Mucosa of rectum (tissue), 2 donors: Measurements from ENCODE around the gene MYLK.
"Not testable (repeated sequence)": the region's sequence is repeated elsewhere in the genome, so short reads cannot be mapped to it uniquely, and the experiment has no call there.

ENCODE experiments used
- H3K27ac ChIP-seq, 2 donors: one replicate each; pipeline ENCODE4 v1.7.0; 2013; ENCODE audit warnings: inconsistent platforms in 2 of 2, low read depth in 2 of 2, low read length in 2 of 2
- H3K27me3 ChIP-seq, 2 donors: one replicate each; pipeline ENCODE4 v1.7.0; 2013; ENCODE audit warnings: low read length in 2 of 2; ENCODE audit not compliant: control insufficient read depth in 2 of 2, insufficient read depth in 2 of 2
- H3K36me3 ChIP-seq, 2 donors: one replicate each; pipeline ENCODE4 v1.7.0; 2013; ENCODE audit warnings: low read length in 2 of 2; ENCODE audit not compliant: control insufficient read depth in 2 of 2, insufficient read depth in 2 of 2
- H3K4me1 ChIP-seq, 2 donors: one replicate each; pipeline ENCODE4 v1.7.0; 2013; ENCODE audit warnings: low read length in 2 of 2, mild to moderate bottlenecking in 1 of 2; ENCODE audit not compliant: control insufficient read depth in 2 of 2, insufficient read depth in 2 of 2
- H3K4me3 ChIP-seq, 2 donors: one replicate each; pipeline ENCODE4 v1.7.0; 2013; ENCODE audit warnings: low read length in 2 of 2
- H3K9ac ChIP-seq, 2 donors: one replicate each; pipeline ENCODE4 v1.7.0; 2013; ENCODE audit warnings: low read length in 2 of 2, low read depth in 1 of 2, mild to moderate bottlenecking in 1 of 2
- H3K9me3 ChIP-seq, 2 donors: one replicate each; pipeline ENCODE4 v1.7.0; 2013; ENCODE audit warnings: low read length in 2 of 2; ENCODE audit not compliant: control insufficient read depth in 2 of 2
- donor health status: healthy.
- donor health status: Normal muscosa, but diverticular disease.

MYLK gene

DNA sequence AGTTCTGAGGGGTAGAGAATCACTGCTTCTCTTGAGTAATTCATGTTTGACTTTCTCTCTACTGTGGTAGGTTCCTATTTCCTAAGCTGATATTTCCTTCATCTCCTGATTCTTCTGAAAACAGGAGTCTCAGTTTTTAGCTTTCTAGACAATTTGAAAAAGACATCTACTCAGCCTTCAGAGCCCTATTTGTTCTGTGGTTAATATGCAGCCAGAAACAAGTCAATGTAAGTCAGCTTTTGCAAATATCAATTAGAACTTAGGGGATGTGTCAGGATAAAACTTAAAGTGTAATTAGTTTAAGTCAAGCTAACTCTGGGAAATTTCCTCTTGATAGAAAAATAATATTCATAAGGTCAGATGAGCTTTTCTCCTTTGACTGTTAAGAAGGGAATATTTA is 277.6 kb downstream of the MYLK start:
- no peaks in the 10 kb centered on the region for H3K27me3 ChIP-seq
- no peak overlapping the region for H3K4me3 ChIP-seq
- H3K9ac ChIP-seq, result no peak overlapping the region
- peaks cover 0 to 5% of the 10 kb centered on the region in 2 donors for H3K36me3 ChIP-seq
- no peaks in the 10 kb centered on the region for H3K9me3 ChIP-seq
- no peak overlapping the region for H3K27ac ChIP-seq
- H3K4me1 ChIP-seq, result peaks cover 0 to 5% of the 10 kb centered on the region in 2 donors

DNA sequence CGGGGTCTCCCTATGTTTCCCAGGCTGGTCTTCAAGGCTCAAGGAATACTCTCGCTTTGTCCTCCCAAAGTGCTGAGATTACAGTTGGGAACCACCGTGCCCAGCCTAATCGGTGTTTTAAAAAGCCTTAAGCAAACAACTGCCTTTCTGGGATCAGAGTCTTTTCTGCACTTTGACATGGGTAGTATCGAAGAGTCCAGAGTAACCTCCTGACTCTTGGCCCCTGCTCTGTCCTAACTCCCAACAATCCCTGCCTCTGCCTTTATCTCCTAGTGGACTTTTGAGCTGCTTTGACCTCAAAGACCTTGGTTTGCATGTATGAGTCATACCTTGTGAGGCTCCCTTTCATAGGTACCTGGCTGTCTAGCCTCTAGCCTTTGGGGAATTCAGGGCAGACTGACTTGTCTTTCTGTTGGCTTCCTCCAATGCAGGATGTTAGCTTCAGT is 278.3 kb downstream of the MYLK start:
- H3K4me1 ChIP-seq, result peaks cover 0 to 5% of the 10 kb centered on the region in 2 donors
- H3K9me3 ChIP-seq, result no peaks in the 10 kb centered on the region
- H3K4me3 ChIP-seq, result no peak overlapping the region
- H3K9ac ChIP-seq, result no peak overlapping the region
- no peaks in the 10 kb centered on the region for H3K36me3 ChIP-seq
- no peak overlapping the region for H3K27ac ChIP-seq
- H3K27me3 ChIP-seq, result no peaks in the 10 kb centered on the region

DNA sequence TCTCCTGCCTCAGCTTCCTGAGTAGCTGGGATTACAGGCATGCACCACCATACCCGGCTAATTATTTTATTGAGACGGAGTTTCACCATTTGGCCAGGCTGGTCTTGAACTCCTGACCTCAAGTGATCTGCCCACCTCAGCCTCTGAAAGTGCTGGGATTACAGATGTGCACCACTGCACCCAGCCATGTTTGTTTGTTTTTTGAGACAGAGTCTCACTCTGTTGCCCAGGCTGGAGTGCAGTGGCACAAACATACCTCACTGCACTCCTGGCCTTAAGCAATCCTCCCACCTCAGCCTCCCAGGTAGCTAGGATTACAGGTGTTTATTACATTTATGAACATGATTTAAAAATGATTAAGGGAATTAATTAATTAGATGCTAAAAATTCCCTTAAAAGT is 281.0 kb downstream of the MYLK start:
- not testable (repeated sequence) for H3K9ac ChIP-seq, H3K27me3 ChIP-seq, H3K36me3 ChIP-seq, H3K9me3 ChIP-seq, H3K4me1 ChIP-seq, H3K27ac ChIP-seq, H3K4me3 ChIP-seq

DNA sequence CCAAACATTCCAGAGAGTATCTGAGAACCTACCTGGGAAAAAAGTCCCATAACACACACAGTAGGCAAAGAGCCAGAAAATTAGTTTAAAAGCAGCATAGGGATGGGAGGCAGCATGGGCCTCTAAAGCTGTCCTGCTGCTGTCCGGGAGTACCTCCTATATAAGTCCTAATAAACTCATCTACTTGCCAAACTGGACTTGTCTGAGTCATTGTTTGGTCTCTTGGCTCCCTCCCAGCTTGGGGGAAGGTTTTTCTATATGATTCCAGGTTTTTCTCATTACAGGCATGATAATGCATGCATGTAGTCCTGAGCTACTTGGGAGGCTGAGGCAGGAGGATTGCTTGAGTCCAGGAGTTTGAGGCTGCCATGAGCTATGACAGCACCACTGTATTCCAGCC is 281.8 kb downstream of the MYLK start:
- H3K4me3 ChIP-seq, result no peak overlapping the region
- no peaks in the 10 kb centered on the region for H3K36me3 ChIP-seq
- peaks cover 0 to 5% of the 10 kb centered on the region in 2 donors for H3K4me1 ChIP-seq
- no peak overlapping the region for H3K9ac ChIP-seq
- H3K9me3 ChIP-seq, result no peaks in the 10 kb centered on the region
- H3K27ac ChIP-seq, result no peak overlapping the region
- H3K27me3 ChIP-seq, result no peaks in the 10 kb centered on the region

DNA sequence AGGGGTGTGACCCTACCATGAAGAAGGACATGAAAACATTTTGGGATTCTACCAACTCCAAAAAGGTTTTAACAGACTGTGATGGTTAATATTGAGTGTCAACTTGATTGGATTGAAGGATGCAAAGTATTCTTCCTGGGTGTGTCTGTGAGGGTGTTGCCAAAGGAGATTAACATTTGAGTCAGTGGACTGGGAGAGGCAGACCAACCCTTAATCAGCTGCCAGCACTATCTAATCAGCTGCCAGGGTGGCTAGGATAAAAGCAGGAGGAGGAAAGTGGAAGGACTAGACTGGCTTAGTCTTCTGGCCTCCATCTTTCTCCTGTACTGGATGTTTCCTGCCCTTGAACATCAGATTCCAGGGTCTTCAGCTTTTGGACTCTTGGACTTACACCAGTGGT is 283.3 kb downstream of the MYLK start:
- H3K9ac ChIP-seq, H3K4me1 ChIP-seq, H3K27me3 ChIP-seq, H3K4me3 ChIP-seq, H3K27ac ChIP-seq, H3K36me3 ChIP-seq, H3K9me3 ChIP-seq: not testable (repeated sequence)

DNA sequence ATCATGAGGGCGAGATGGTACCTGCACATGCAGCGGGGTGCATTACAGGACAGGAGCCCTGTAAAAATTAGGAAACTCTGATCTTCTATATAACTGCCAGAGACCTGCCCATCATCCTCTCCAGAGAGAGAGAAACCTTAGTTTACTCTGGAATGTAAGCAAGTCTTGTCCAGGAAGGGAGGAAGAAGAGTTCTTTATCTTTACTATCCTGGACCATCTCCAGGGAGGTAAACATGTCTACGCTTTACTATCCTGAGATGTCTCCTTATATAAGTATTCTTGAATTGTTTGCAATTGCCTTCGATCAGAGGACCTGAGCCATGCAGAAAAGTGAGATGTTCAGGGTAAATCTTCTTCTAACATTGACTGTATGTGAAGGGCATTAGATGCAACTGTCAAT is 286.6 kb downstream of the MYLK start:
- Histone ChIP-seq H3K4me3 (no peak overlapping the region), H3K36me3 (no peaks in the 10 kb centered on the region), H3K27ac (no peak overlapping the region)

DNA sequence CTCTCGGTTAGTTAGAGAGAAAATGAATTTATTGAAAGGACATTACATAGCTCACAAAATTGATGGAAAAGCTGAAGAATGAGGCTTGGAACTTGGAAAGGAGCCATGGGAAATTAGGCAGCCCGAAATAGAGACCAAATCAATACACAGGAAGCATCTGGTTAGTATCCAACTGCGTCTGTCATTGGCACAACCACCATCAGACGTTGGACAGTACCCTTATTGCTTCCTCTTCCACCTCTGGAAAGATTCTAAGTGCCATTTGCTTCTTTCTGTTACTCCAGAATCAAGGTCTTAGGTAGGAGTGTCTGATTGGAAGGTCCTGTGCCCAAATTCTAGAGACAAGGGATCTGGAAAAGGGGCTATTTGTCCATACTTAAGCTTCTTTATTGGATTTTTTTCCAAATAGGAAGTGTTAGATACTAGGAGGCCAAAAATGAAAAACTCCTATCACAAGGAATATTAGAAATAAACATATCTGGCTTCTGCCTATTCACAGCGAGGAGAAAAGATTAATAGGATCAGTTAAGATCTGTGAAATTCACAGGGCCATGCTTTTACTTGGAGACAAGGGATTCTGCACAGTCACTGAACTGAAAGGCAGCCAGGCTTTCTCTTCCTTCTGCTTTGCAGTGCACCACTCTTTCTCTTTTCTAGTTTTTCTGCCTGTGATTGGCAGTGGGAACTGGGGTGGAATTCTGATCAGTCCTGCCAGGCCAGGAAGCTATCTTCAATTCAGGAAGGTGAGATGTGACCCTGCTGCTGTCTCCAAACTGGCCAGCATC is 288.5 kb downstream of the MYLK start:
- no peak overlapping the region for H3K27ac ChIP-seq
- no peaks in the 10 kb centered on the region for H3K4me1 ChIP-seq
- H3K36me3 ChIP-seq, result peaks cover 0 to 3% of the 10 kb centered on the region in 2 donors
- no peak overlapping the region for H3K4me3 ChIP-seq
- no peak overlapping the region for H3K9ac ChIP-seq
- no peaks in the 10 kb centered on the region for H3K27me3 ChIP-seq
- peaks cover 0 to 3% of the 10 kb centered on the region in 2 donors for H3K9me3 ChIP-seq

More for the DNA sequence above, 286.6 kb downstream of the MYLK start:
- H3K27me3 ChIP-seq, result no peaks in the 10 kb centered on the region
- no peaks in the 10 kb centered on the region for H3K9me3 ChIP-seq
- no peak overlapping the region for H3K9ac ChIP-seq
- peaks cover 0 to 3% of the 10 kb centered on the region in 2 donors for H3K4me1 ChIP-seq

DNA sequence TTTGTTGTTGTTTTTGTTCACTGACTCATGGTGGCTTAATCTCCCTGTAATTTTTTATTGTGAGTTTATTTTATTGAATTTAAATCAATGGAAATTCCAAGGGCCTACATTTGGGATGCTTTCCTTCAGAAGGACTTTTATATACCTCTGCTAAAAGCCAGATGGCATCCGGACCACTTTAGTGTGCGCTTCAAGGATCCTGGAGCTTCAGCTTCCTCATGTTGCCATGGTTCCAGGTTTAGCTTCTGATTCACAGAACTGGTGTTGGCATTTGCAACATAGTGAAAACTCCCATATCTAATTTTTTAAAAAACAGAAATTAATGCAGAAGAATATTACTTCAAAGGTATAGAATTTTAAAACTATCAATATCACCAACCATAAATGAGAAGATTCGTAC is 290.8 kb downstream of the MYLK start:
- no peaks in the 10 kb centered on the region for H3K4me1 ChIP-seq
- no peak overlapping the region for H3K9ac ChIP-seq
- peaks cover 0 to 6% of the 10 kb centered on the region in 2 donors for H3K36me3 ChIP-seq
- H3K9me3 ChIP-seq, result peaks cover 0 to 5% of the 10 kb centered on the region in 2 donors
- H3K27me3 ChIP-seq, result no peaks in the 10 kb centered on the region
- no peak overlapping the region for H3K4me3 ChIP-seq
- H3K27ac ChIP-seq, result no peak overlapping the region

DNA sequence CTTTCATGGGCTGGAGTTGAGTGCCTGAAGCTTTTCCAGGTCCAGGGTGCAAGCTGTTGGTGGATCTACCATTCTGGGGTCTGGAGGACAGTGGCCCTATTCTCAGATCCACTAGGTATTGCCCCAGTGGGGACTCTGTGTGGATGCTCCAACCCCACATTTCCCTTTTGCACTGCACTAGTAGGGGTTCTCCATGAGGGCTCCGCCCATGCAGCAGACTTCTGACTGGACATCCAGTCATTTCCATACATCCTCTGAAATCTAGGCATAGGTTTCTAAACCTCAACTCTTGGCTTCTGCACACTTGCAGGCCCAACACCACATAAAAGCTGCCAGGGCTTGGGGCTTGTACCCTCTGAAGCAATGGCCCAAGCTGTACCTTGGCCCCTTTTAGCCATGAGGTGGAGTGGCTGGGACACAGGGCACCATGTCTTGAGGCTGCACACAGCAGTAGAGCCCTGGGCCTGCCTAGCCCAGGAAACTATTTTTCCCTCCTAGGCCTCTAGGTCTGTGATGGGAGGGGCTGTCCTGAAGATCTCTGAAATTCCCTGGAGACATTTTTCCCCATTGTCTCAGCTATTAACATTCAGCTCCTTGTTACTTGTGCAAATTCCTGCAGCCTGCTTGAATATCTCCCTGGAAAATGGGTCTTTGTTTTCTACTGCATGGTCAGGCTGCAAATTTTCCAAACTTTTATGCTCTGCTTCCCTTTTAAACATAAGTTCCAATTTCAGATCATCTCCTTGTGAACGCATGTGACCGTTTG is 293.3 kb downstream of the MYLK start:
- H3K27ac ChIP-seq, result no peak overlapping the region
- H3K9ac ChIP-seq, result no peak overlapping the region
- H3K9me3 ChIP-seq, result peaks cover 0 to 5% of the 10 kb centered on the region in 2 donors

DNA sequence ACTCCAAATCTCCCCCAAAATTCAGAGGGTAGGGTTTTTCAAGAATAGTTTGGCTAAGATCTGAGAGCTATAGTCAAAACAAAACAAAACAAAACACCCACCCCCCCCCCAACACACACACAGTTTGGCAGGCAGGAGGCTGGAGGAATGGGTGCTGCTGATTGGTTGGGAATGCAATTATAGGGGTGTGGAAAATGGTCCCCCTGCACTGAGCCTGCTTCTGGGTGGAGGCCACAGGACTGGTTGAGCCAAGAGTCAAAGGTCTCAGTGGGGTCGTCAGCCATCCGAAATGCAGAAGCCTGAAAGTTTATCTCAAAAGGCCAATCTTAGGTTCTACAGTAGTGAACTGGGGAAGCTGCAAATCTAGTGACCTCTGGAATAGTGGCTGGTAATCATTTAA is 296.7 kb downstream of the MYLK start:
- H3K4me3 ChIP-seq, result no peak overlapping the region
- H3K27me3 ChIP-seq, result no peaks in the 10 kb centered on the region
- H3K9ac ChIP-seq, result no peak overlapping the region
- peaks cover 6 to 9% of the 10 kb centered on the region in 2 donors for H3K4me1 ChIP-seq
- H3K9me3 ChIP-seq, result peaks cover 0 to 5% of the 10 kb centered on the region in 2 donors
- H3K36me3 ChIP-seq, result peaks cover 0 to 6% of the 10 kb centered on the region in 2 donors
- no peak overlapping the region for H3K27ac ChIP-seq

More for the DNA sequence above, 293.3 kb downstream of the MYLK start:
- Histone ChIP-seq H3K4me1 (peaks cover 0 to 5% of the 10 kb centered on the region in 2 donors), H3K36me3 (peaks cover 0 to 6% of the 10 kb centered on the region in 2 donors), H3K27me3 (no peaks in the 10 kb centered on the region), H3K4me3 (no peak overlapping the region)
